ACHN (cell line): ENCODE data around the gene ZNF692.
"Not testable (repeated sequence)": the region's sequence is repeated elsewhere in the genome, so short reads cannot be mapped to it uniquely, and the experiment has no call there.

Experiments
- DNase-seq: peaks from one replicate; pipeline ENCODE4 v3.0.0-alpha.2; 2015
- in situ Hi-C: cut with HindIII; loops from 2 replicates; pipeline ENCODE4 v1.10.0; 2017; ENCODE audit warnings: low sequenced_read_pairs, low pct_ligation_motif_present, low pct_unique_long_range_greater_than_20kb

ZNF692 gene, protein sequence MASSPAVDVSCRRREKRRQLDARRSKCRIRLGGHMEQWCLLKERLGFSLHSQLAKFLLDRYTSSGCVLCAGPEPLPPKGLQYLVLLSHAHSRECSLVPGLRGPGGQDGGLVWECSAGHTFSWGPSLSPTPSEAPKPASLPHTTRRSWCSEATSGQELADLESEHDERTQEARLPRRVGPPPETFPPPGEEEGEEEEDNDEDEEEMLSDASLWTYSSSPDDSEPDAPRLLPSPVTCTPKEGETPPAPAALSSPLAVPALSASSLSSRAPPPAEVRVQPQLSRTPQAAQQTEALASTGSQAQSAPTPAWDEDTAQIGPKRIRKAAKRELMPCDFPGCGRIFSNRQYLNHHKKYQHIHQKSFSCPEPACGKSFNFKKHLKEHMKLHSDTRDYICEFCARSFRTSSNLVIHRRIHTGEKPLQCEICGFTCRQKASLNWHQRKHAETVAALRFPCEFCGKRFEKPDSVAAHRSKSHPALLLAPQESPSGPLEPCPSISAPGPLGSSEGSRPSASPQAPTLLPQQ

DNA sequence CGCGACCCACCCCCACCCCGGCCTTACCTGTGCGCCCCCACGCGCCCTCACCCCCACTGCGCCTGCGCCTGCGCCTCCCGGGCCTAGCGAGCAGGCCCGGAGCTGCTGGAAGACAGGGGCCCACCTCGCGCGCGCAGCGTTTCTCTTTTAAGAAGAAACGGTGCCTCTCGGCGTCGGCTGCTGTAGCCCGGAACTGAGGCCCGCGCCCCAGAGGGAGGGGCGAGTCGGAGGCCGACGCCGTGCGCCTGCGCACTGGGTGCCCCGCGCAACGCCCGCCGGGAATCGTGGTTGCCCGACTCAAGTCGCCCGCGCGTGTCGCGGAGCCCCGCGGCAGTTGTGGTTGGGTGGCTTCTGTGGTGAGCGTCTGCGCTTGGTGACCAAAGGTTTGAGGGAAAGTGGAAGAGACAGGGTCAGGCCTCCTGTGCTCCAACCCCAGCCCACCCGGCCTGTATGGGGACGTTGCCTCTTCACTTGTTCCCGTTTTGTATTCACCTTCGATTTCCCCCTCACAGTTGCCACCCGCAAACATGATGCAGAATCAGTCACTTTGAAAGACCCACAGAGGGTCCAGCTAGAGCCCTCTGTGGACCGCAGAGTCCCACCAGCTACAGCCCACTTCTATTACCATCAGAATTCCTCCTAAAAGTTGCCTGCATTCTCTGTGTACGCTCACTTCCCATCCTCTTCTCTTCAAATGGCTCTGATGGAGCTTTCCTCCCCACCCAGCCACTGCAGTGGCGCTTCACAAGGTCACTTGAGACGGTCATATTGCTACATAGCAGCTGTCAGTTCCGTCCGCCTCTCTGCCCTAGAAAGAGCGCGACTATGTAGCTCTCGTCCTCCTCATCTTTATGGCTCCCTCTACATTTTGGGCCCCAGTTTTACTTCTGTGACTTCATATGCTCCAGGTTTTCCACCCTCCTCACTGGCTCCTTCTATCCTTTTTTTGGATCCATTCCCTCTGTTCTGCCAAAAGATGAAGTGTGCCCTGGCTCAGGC is at the start of gene ZNF692:
Gene ZNF692 (minus strand): TSS at position 195 of the 999 bp plus-strand sequence. CDS start 776 bp downstream, outside the sequence.
- in situ Hi-C loops = no loop called here
- DNase-seq = peak; percentile 98

DNA sequence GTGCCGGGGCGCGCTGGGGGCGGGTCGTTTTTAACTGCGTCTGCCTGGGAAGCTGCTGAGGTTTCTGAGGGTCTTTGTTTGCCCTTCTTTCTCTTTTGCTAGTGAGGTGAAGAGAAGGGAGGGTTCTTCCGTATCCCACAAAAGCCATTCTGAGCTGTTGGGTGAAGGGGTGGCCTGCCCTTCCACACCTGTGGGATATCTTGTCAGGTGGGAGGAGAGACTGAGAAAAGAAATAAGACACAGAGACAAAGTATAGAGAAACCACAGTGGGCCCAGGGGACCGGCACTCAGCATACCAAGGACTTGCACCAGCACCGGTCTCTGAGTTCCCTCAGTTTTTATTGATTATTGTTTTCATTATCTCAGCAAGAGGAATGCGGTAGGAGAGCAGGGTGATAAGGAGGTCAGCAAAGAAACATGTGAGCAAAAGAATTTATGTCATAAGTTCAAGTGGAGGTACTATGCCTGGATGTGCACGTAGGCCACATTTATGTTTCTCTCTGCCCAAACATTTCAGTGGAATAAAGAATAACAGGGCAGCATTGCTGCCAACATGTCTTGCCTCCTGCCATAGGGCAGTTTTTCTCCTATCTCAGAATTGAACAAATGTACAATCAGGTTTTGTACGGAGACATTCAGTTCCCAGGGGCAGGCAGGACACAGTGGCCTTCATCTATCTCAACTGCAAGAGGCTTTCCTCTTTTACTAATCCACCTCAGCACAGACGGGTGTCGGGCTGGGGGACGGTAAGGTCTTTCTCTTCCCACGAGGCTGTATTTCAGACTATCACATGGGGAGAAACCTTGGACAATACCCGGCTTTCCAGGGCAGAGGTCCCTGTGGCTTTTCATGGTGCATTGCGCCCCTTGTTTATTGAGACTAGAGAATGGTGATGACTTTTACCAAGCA is 48.1 kb upstream of the ZNF692 start:
- in situ Hi-C loops = no loop called here
- DNase-seq = peak; percentile 33

DNA sequence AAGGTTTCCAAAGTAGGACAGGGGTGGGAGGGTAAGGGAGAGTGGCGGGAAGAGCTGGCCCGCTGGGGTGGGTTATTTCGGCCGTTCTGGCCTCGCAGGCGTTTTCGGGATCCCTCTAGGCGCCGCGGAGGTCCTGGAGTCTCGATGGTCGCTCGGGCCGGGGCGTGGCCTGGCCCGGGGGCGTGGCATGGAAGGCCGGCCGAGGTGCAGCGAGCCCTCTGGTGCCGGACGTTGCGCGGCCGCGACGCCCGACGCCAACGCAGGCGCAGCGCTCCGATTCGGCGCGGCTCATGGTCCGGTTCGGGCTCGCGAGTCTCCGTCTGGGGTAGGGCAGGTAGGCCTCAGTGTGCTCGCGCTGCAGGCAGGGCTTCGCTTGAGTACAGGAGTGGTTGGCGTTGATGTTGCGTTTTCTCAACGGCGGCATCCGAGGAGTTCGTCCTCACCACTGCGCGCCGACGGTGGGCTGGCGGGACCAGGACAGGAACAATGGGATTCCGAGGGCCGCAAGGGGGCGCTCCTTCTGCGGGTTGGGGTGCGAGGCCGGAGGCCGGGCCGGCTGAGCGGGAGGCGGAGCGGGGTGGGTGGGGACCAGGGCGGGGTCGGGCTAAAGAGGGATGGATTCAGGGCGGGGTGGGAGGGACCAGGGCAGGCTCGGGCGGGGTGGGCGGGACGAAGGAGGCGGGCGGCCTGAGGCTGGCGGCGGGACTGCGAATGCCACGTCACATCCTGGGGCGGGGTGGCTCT is 47.3 kb upstream of the ZNF692 start, which contains the start of gene PGBD2:
Gene PGBD2 (plus strand): TSS at position 227 of the 744 bp plus-strand sequence. CDS start 7,628 bp downstream, outside the sequence.
- in situ Hi-C loops = no loop called here
- DNase-seq = peak; percentile 93

DNA sequence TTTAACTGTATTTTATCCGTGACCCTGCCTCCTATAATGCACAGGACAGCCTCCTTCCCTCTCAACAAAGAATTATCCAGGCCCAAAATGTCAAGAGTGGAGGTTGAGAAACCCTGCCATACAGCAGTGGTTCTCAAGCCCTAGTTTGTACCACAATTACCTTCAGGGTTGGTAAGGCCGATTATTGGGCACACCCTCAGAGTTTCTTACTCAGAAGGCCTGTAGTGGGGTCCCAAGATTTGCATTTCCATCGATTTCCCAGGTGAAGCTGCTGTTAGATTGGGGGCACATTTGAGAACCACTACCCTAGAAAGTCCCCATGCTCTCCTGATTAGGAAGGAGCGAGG is 46.8 kb upstream of the ZNF692 start:
- in situ Hi-C loops = no loop called here
- DNase-seq = no peak

DNA sequence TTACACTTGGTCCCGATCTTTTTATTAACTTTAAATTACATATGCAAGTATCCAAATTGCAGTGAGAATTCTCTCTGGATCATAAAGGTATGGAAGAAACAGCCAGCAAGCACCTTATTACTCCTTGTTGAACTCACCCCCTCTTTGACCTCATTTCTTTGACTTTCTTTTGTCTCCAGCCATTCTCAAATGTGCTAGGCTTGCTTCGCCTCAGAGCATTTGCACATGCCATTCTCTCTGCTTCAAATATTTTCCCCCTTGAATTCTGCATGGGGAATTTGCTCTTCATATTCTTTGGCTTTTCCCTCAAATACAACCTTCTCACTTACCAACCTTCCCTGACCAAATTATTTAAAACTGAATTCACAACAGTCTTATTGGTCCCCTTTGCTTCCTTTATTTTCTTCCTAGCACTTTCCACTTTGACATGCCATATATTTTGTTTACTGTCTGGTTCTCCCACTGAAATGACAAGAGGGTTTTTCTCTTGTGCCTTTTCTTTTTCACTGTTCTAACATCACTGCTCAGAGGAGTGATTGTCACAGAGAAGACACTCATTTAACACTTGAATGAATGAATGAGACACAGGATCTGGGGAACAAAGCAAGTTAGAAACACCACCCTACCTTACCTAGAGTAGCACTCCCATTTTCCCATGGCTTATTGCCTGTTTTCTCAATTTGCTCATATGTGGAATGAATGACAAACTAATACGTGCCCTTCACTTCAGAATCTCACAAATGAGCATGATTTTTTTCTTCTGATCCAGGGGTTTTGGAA is 45.7 kb upstream of the ZNF692 start:
- in situ Hi-C loops = no loop called here
- DNase-seq = no peak

DNA sequence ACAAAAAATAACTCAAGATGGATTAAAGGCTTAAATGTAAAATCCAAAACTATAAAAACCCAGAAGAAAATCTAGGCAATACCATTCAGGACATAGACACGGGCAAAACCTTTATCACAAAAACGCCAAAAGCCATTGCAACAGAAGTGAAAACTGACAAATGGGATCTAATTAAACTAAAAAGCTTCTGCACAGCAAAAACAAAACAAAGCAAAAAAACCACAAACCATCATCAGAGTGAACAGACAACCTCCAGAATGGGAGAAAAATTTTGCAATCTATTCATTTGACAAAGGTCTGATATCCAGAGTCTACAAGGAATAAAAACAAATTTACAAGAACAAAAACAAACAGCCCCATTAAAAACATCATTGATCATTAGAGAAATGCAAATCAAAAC is 42.7 kb upstream of the ZNF692 start:
- DNase-seq = no peak
- in situ Hi-C loops = no loop called here

DNA sequence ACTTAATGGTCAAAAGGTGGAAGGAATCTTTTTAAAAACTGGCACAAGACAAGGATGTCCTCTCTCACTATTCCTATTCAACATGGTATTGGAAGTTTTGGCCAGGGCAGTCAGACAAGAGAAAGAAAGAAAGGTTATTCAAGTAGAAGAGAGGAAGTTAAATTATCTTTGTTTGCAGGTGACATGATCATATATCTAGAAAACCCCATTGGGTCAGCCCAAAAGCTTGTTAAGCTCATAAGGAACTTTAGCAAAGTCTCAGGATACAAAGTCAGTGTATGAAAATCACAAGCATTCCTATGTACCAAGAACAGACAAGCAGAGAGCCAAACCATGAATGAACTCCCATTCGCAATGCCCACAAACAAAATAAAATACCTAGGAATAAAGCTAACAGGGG is 41.8 kb upstream of the ZNF692 start:
- DNase-seq = no peak
- in situ Hi-C loops = no loop called here

DNA sequence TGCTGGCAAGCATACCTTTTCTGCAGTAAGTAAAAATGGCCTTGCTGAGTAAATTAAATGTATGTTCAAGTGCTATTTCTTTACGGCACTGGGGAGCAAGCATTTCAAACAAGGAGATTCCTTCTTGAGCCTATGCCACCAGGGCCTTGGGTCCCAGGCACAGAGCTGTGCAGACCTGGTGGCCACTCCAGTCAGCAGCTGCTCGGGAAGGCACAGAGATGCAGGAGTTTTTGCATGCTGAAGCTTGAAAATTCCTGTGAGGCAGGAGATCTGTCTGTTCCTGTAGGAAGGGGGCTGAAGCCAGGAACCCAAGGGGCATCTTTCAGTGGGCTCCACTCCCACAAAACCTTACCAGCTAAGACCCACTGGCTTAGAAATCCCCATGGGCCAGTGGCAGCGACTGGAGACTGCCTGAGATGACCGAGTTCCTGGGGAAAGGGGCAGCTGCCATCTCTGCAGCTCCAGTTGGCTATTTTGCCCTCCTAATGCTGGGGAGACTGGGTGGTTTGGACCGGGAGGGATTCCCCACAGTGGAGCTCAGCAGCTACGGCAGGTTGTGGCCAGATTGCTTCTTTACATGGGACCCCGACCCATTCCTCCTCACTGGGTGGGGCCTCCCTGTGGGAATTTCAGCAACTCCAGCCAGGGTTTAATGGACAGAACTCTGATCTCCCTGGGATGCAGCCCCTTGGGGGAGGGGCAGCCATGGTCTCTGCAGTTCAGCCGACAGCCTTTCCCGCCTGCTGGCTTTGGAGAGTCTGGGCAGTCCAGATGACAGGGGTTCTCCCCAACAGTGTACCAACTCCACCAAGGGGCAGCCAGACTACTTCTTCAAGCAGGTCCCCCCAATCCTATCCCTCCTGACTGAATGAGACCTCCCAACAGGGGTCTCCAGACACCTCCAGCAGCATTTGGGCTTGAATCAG is 38.8 kb upstream of the ZNF692 start:
- in situ Hi-C loops = no loop called here

DNA sequence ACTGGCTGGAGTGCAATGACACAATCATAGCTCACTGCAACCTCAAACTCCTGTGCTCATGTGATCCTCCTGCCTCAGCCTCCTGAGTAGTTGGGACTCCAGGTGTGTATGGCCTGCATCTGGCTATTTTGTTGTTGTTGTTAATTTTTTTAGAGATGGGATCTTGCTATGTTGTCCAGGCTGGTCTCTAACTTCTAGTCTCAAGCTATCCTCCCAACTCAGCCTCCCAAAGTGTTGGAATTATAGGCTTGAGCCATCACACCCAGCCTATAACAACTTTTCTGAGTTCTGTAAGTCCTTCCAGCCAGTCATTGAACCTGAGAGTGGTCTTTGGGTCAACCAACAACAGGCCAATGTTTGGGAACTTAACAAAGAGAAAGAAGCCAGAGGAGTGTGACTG is 36.0 kb upstream of the ZNF692 start:
- in situ Hi-C loops = no loop called here
- DNase-seq = no peak

More for the DNA sequence above, 38.8 kb upstream of the ZNF692 start:
- DNase-seq = no peak

DNA sequence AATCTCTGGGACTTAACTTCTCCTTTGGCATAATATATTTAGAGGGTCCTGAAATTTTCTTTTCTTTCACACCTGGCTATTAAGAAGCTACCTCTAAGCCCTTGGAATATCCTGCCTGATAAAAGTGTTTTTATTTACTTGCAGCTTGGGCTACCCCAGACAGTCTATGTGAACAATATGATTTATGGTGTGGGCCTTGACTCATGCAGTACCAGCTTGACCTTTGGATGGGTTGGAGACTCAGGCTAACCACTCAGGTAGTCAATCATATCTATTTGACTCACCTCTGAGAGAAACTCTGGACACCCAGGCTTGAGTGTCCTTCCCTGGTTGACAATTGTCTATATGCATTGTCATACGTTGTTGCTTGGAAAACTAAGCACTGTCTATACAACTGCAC is 33.7 kb upstream of the ZNF692 start:
- in situ Hi-C loops = no loop called here
- no peak for DNase-seq

DNA sequence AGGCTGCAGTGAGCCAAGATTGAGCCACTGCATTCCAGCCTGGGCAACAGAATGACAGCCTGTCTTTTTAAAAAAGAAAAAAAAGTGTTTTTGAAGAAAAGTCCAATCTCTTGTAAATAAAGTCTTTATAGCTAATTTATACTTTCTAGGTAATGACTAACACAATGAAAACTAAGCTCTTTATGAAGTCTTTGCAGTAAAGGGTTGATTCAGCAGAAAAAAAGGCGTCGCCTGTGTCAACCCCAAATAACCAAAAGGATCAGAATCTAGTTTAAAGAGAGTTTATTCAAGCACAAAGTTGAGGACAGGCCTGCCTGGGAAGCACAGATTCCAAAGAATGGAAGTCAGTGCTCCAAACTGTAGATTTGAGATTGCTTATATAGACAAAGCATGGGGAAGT is 32.9 kb upstream of the ZNF692 start:
- no peak for DNase-seq
- in situ Hi-C loops = no loop called here

DNA sequence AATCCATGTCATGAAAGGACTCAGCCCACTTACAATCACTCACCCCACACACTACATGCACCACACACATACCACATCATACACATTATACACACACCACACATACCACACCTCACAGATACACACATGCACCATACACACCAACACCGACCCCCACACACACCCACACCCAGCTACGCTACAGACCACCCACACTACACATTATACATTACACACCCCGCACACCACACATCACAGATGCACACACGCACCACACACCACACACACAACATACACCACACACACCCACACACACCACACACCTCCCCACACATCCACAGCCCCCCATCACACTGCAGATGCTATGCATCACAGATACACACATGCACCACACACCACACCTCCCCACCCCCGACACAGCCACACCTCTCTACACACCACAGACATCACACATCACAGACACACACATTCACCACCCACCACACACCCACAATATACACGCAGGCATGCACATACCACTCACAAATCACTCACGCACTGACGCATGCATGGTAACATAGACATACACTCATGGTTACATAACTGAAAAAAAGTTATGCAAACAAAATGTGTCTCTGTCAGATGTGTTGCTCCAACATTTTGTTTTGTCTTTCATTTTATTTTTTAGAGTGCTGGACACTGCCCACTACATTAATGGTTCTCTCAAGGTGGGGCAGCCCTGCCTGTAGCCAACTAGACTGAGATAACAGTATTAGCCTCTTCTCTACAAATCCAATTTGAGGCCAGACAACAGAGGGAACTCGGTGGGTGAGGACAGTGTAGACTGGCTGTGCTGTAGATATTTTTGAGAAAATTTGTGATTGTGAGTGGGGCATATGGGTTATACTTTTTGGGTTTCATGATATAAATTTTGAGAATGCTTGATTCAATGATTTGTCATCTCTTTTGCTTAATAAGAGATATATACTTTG is 31.9 kb upstream of the ZNF692 start:
- in situ Hi-C loops = no loop called here
- no peak for DNase-seq

DNA sequence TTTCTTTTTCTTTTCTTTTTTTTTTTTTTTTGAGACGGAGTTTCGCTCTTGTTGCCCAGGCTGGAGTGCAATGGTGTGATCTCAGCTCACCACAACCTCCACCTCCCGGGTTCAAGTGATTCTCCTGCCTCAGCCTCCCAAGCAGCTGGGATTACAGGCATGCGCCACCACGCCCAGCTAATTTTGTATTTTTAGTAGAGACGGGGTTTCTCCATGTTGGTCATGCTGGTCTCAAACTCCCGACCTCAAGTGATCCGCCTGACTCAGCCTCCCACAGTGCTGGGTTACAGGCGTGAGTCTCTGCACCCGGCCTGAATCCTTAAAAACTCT is 31.0 kb upstream of the ZNF692 start:
- in situ Hi-C loops, DNase-seq: not testable (repeated sequence)

DNA sequence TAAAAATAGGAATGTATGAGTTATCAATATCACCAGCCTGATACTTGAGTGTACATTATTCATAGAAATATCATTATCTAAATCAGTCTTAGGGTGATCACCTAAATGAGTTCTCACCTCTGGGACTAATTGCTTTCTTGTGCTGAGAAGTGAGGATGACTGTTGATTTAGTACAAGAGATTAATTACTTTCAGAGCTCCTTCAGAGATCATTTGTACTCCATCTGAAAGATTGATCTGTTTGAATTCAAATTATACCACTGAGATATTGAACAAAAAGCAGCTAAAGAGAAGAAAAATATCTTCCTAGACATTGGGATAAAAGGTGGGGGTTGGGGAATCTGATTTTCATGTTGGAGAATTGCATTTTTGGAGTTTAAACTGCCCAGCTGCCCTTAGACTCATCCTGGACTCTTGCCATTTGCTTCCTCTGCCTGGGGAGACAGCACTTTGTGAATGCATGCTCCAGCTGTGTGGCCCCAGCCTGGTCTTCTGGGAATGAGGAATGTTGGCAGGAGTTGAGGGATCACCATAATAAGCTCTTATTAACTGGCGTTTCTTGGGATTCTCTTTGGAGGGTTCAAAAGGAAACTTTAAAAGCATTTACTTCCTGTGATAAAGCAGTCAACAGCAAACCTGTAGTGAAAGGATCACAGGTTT is 27.5 kb upstream of the ZNF692 start:
- no peak for DNase-seq

DNA sequence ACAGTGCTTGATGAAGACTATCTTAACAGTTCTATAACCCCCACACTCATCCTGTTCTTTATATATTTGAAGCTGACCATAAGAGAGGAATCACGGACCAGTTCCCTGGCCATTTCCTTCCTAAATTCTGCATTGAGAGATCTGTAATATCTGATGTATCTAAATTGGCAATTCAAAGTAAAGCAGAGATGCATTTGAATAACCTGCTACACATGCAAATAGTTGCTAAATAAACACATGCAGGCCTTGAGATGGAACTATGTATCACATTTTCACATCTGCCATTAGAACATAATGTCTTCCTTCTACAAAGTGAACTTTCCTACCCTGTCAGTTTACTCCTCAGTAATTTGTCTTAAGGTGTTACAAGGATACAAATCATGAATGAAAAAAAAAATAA is 26.8 kb upstream of the ZNF692 start:
- no peak for DNase-seq
- in situ Hi-C loops = no loop called here

More for the DNA sequence above, 27.5 kb upstream of the ZNF692 start:
- in situ Hi-C loops = no loop called here
